Mesothelial cell of epicardium (in vitro differentiated cells): ENCODE results near the gene HPCA. TPM values are rescaled to one million over a fixed set of nuclear protein-coding genes. Genes with fewer than 3 reads are reported as not detected.

Experiments used
- DNase-seq, 2 experiments: peaks; one replicate each; pipeline ENCODE4 v3.0.0; 2021; ENCODE audit warnings: low spot score in 2 of 2; ENCODE audit not compliant: unreplicated experiment in 2 of 2
- H3K27ac Mint-ChIP-seq: 2 replicates; pipeline ENCODE4 v1.8.0; 2021; ENCODE audit warnings: mixed read lengths
- H3K27me3 Mint-ChIP-seq: 2 replicates; pipeline ENCODE4 v1.8.0; 2021; ENCODE audit warnings: low read depth, mixed read lengths
- H3K36me3 Mint-ChIP-seq: 2 replicates; pipeline ENCODE4 v1.8.0; 2021; ENCODE audit warnings: mixed read lengths
- H3K4me1 Mint-ChIP-seq: 2 replicates; pipeline ENCODE4 v1.8.0; 2021; ENCODE audit warnings: mixed read lengths
- H3K4me3 Mint-ChIP-seq: 2 replicates; pipeline ENCODE4 v1.8.0; 2021; ENCODE audit warnings: mild to moderate bottlenecking, moderate library complexity, mixed read lengths
- H3K9me3 Mint-ChIP-seq: 2 replicates; pipeline ENCODE4 v1.8.0; 2021; ENCODE audit warnings: mixed read lengths
- total RNA-seq: library from RNA; stranded (reverse); gene quantifications from 3 replicates; pipeline ENCODE4 v1.2.1, GENCODE V29; 2021
- TF ChIP-seq, protein P1 (sequence below): fragments of 200-600 bp; sonication (generic); IDR thresholded peaks from one replicate; pipeline ENCODE4 v1.5.0; 2021; ENCODE audit warnings: antibody characterized with exemption; ENCODE audit not compliant: unreplicated experiment

The HPCA gene
- total RNA-seq, 1 donor from 2014 or later = 2.9 TPM

DNA sequence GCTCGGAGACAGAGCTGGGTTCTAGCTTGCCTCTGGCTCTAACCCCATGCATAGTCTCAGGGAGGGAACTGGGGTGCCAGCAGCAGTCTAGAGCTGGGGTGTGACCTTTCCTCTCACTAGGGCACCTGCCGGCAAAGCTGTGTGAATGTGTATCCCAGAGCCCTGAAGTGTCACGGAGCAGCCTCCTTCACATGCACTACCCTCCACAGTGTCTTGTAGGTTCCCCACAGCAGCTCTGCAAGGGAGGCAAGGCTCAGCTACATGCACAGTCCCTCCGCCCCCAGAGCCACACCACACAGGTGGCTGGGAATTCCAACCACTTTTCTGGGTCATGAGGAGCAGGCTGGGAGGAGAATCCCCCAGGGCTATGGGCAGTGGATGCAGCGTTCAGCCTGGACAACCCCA is 7.7 kb upstream of the HPCA start:
- DNase-seq = no peak

DNA sequence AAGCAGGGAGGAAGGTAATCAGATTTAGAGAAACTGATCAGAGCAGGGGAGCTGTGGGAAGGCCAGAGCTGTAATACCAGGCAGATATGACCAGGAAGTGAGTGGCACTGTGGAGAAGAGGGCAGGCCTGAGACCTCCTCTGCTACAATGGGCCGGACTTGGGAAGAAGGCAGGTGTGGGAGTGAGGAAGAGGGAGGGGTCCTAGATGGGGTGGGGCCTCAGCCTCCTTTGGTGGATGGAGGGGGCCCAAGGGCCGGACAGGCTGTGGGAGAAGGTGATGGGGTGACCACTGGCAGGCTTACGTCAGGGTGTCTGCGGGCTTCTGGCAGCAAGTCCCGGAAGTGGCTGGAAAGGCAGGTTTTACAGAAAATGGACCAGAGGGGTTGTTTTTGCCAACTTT is 5.0 kb upstream of the HPCA start:
- no peak overlapping the region for H3K27ac Mint-ChIP-seq
- peaks cover 22% of the 10 kb centered on the region for H3K27me3 Mint-ChIP-seq
- TF ChIP-seq, protein P1, sequence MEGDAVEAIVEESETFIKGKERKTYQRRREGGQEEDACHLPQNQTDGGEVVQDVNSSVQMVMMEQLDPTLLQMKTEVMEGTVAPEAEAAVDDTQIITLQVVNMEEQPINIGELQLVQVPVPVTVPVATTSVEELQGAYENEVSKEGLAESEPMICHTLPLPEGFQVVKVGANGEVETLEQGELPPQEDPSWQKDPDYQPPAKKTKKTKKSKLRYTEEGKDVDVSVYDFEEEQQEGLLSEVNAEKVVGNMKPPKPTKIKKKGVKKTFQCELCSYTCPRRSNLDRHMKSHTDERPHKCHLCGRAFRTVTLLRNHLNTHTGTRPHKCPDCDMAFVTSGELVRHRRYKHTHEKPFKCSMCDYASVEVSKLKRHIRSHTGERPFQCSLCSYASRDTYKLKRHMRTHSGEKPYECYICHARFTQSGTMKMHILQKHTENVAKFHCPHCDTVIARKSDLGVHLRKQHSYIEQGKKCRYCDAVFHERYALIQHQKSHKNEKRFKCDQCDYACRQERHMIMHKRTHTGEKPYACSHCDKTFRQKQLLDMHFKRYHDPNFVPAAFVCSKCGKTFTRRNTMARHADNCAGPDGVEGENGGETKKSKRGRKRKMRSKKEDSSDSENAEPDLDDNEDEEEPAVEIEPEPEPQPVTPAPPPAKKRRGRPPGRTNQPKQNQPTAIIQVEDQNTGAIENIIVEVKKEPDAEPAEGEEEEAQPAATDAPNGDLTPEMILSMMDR = no peak
- no peak for DNase-seq
- no peaks in the 10 kb centered on the region for H3K36me3 Mint-ChIP-seq
- peaks cover 13% of the 10 kb centered on the region for H3K4me1 Mint-ChIP-seq
- no peaks in the 10 kb centered on the region for H3K9me3 Mint-ChIP-seq
- no peak overlapping the region for H3K4me3 Mint-ChIP-seq

More for the DNA sequence above, 7.7 kb upstream of the HPCA start:
- H3K4me3 Mint-ChIP-seq = no peak overlapping the region
- no peaks in the 10 kb centered on the region for H3K9me3 Mint-ChIP-seq
- H3K27ac Mint-ChIP-seq = no peak overlapping the region
- TF ChIP-seq, protein P1 = no peak
- peaks cover 19% of the 10 kb centered on the region for H3K4me1 Mint-ChIP-seq
- H3K27me3 Mint-ChIP-seq = peaks cover 9% of the 10 kb centered on the region
- no peaks in the 10 kb centered on the region for H3K36me3 Mint-ChIP-seq

DNA sequence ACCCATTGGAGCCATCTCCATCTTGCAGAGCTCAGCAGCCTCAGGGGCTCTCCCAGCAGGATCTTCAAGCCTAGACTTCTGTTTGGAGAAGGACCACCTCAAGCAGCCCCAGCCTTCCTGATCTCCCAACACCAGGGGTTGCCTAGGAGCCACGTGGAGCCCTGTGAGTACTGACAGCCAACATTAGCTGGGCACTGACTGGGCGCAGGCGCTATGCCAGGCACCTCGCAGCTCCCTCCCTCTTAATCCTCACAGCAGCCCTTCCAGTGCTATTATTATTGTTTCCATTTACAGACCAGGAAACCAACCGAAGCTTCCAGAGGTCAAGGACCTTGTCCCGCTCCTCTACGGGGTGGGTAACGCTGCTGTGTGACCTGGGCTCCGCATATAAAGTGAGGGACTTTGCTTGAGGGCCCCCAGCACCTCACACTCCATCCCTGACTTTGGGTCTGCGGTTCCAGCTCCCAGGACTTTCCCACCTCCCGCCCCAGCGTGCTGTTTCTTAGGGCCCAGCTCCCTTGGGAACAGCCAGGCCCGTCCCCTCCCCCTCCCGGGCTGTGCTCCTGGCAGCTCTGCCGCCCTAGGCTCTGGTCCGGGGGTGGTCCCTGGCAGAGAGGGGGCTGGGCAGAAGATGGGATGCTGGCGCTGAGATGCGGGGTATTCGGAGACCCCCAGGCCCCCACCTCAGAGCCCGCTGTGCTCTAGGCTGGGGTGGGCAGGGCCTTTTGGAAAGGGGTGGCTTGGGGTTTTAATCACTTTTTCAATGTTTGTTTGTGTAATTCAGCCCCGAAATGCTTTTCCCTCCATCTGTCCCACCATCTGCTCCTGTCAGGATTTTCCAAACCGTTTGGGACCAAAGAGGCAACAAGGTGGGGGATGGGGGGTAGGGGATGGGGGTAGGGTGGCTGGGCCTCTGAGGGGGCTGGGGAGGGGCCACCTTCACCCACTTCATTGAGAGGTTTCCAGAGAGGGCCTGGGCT is 4.1 kb upstream of the HPCA start:
- Mint-ChIP-seq H3K27me3 (peaks cover 29% of the 10 kb centered on the region), H3K9me3 (no peaks in the 10 kb centered on the region), H3K36me3 (no peaks in the 10 kb centered on the region), H3K4me1 (peaks cover 12% of the 10 kb centered on the region), H3K27ac (no peak overlapping the region), H3K4me3 (no peak overlapping the region)
- TF ChIP-seq, protein P1 = no peak
- DNase-seq = no peak

DNA sequence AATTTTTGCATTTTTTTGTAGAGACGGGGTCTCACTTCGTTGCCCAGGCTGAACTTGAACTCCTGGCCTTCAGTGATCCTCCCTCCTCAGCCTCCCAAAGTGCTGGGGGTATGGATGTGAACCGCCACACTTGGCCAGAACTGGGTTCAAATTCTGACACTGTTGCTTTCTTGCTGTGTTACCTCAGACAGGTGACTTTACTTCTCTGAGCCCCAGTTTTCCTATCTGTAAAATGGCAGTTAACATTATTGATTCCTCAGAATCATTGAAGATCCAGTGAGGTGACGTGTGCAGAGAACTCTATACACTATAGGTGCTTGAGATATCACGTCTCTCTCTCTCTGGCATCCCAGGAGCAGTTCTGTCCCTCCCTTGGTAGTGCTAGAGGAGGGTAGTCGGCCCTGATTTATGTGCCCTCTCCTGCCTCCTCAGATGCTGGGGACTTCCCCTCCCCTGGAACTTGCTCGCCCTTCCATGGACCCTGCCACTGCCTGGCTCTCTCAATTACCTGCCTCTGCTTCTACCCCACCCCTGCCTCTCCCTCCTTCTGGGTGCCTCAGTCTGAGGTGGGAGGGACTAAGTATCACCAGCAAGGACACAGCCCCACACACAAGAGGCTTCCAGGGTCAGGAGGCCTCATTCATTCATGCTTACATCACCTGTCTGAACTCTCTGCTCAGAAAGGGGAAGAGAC is 2.8 kb upstream of the HPCA start:
- H3K4me1 Mint-ChIP-seq = peaks cover 9% of the 10 kb centered on the region
- H3K27me3 Mint-ChIP-seq = peaks cover 40% of the 10 kb centered on the region
- no peak for DNase-seq

DNA sequence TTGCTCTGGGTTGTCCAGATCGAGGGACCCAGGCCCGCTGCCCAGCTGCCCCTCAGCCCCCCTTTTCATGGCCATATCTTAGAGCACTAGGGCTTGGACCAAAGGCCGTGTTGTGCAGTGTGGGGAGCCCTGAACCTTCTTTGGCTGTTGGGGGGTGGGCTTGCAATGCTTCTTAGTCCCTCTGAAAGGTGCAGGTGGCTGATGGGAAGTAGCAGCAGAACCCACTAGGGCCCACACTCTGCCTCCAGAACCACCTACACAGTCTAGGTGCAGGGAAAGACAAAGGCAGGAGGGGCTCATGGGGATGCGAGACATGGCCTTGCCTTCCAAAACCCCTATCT is 2.3 kb upstream of the HPCA start:
- H3K4me1 Mint-ChIP-seq = peaks cover 9% of the 10 kb centered on the region
- DNase-seq = no peak
- H3K9me3 Mint-ChIP-seq = no peaks in the 10 kb centered on the region
- no peaks in the 10 kb centered on the region for H3K36me3 Mint-ChIP-seq
- TF ChIP-seq, protein P1 = no peak
- H3K4me3 Mint-ChIP-seq = no peak overlapping the region
- no peak overlapping the region for H3K27ac Mint-ChIP-seq
- peaks cover 40% of the 10 kb centered on the region for H3K27me3 Mint-ChIP-seq

More for the DNA sequence above, 2.8 kb upstream of the HPCA start:
- Mint-ChIP-seq H3K27ac (no peak overlapping the region), H3K9me3 (no peaks in the 10 kb centered on the region), H3K36me3 (no peaks in the 10 kb centered on the region), H3K4me3 (no peak overlapping the region)
- TF ChIP-seq, protein P1 = no peak
